Amniotic epithelial cell (primary cell): Measurements from ENCODE around the gene CPEB1.

Experiments
- DNase-seq: peaks from one replicate; pipeline ENCODE4 v3.0.0-alpha.2; 2010; ENCODE audit warnings: low read depth

CPEB1 gene

GRCh38 chr15:82595203-82595602 is 52.0 kb downstream of the CPEB1 start:
- DNase-seq: no peak

- no peak for DNase-seq
These were observed 59.4 kb downstream of the CPEB1 start for GRCh38 chr15:82587805-82588204.

GRCh38 chr15:82585072-82585471 is 62.1 kb downstream of the CPEB1 start:
- DNase-seq: peak; percentile 55

- no peak for DNase-seq
These were observed 66.5 kb downstream of the CPEB1 start for GRCh38 chr15:82580713-82581112.

GRCh38 chr15:82575335-82575734 is 71.8 kb downstream of the CPEB1 start:
- no peak for DNase-seq

- DNase-seq: no peak
These were observed 74.2 kb downstream of the CPEB1 start for GRCh38 chr15:82572986-82573385.

- peak; percentile 9 for DNase-seq
These were observed 74.9 kb downstream of the CPEB1 start for GRCh38 chr15:82572311-82572710.

- peak; percentile 34 for DNase-seq
These were observed 75.4 kb downstream of the CPEB1 start for GRCh38 chr15:82571722-82572222.

- DNase-seq: peak; percentile 30
These were observed 76.2 kb downstream of the CPEB1 start for GRCh38 chr15:82570721-82571508.

GRCh38 chr15:82569834-82570233 is 77.3 kb downstream of the CPEB1 start:
- DNase-seq: no peak

GRCh38 chr15:82568986-82569385 is 78.2 kb downstream of the CPEB1 start:
- no peak for DNase-seq

GRCh38 chr15:82567661-82568060 is 79.5 kb downstream of the CPEB1 start:
- DNase-seq: no peak

- peak; percentile 45 for DNase-seq
These were observed 80.5 kb downstream of the CPEB1 start for GRCh38 chr15:82566690-82567089.

- DNase-seq: no peak
These were observed 88.7 kb downstream of the CPEB1 start for GRCh38 chr15:82558502-82558901.

- no peak for DNase-seq
These were observed 90.7 kb downstream of the CPEB1 start for GRCh38 chr15:82556315-82557035.

GRCh38 chr15:82554849-82555248 is 92.3 kb downstream of the CPEB1 start:
- DNase-seq: no peak

GRCh38 chr15:82554351-82554750 is 92.8 kb downstream of the CPEB1 start:
- no peak for DNase-seq

- no peak for DNase-seq
These were observed 93.3 kb downstream of the CPEB1 start for GRCh38 chr15:82553846-82554245.

- no peak for DNase-seq
These were observed 94.3 kb downstream of the CPEB1 start for GRCh38 chr15:82552861-82553260.

- no peak for DNase-seq
These were observed 95.4 kb downstream of the CPEB1 start for GRCh38 chr15:82551646-82552247.

- no peak for DNase-seq
These were observed 97.9 kb downstream of the CPEB1 start for GRCh38 chr15:82549199-82549665.

- no peak for DNase-seq
These were observed 98.5 kb downstream of the CPEB1 start for GRCh38 chr15:82548700-82549099.

GRCh38 chr15:82545478-82545877 is 101.7 kb downstream of the CPEB1 start:
- no peak for DNase-seq
